Hepatocyte (in vitro differentiated cells): ENCODE data around the gene CPSF3. TPM values are rescaled to one million over a fixed set of nuclear protein-coding genes. Genes with fewer than 3 reads are reported as not detected.

Experiments
- DNase-seq: peaks from one replicate; pipeline ENCODE4 v3.0.0-alpha.2; 2016; ENCODE audit warnings: low spot score
- H2AFZ ChIP-seq: fragments of 200-600 bp; sonication (generic); 2 replicates; pipeline ENCODE4 v1.6.0; 2016; ENCODE audit warnings: antibody characterized with exemption, mild to moderate bottlenecking
- H3K27ac ChIP-seq: fragments of 200-600 bp; sonication (generic); 2 replicates; pipeline ENCODE4 v1.5.1; 2016; ENCODE audit warnings: mild to moderate bottlenecking
- H3K27me3 ChIP-seq: fragments of 200-600 bp; sonication (generic); 2 replicates; pipeline ENCODE4 v1.6.1; 2016
- H3K36me3 ChIP-seq: fragments of 200-600 bp; sonication (generic); replicated peaks from 2 replicates; pipeline ENCODE4 v1.5.1; 2016; ENCODE audit warnings: low read depth; ENCODE audit not compliant: insufficient read depth
- H3K4me1 ChIP-seq: fragments of 200-600 bp; sonication (generic); 2 replicates; pipeline ENCODE4 v1.5.1; 2016; ENCODE audit warnings: mild to moderate bottlenecking, moderate library complexity; ENCODE audit not compliant: insufficient read depth
- H3K4me2 ChIP-seq: fragments of 200-600 bp; sonication (generic); 2 replicates; pipeline ENCODE4 v1.6.0; 2016
- H3K4me3 ChIP-seq: fragments of 200-600 bp; sonication (generic); 2 replicates; pipeline ENCODE4 v1.5.1; 2016; ENCODE audit warnings: mild to moderate bottlenecking
- H3K79me2 ChIP-seq: fragments of 200-600 bp; sonication (generic); 2 replicates; pipeline ENCODE4 v1.6.0; 2017; ENCODE audit warnings: mild to moderate bottlenecking
- H3K9me2 ChIP-seq: fragments of 200-600 bp; sonication (generic); replicated peaks from 2 replicates; pipeline ENCODE4 v1.6.0; 2017; ENCODE audit warnings: mild to moderate bottlenecking; ENCODE audit not compliant: insufficient read depth
- H3K9me3 ChIP-seq: fragments of 200-600 bp; sonication (generic); 2 replicates; pipeline ENCODE4 v1.5.1; 2016; ENCODE audit warnings: low read depth, mild to moderate bottlenecking
- H4K20me1 ChIP-seq: fragments of 200-600 bp; sonication (generic); 2 replicates; pipeline ENCODE4 v1.6.0; 2016; ENCODE audit warnings: mild to moderate bottlenecking; ENCODE audit not compliant: insufficient read depth, poor library complexity, severe bottlenecking
- CTCF ChIP-seq: fragments of 200-600 bp; sonication (generic); IDR thresholded peaks from 2 replicates; pipeline ENCODE4 v1.5.1; 2016; ENCODE audit warnings: antibody characterized with exemption, mild to moderate bottlenecking; ENCODE audit not compliant: poor library complexity
- EZH2 ChIP-seq: fragments of 200-600 bp; sonication (generic); IDR thresholded peaks from 2 replicates; pipeline ENCODE4 v1.6.1; 2016; ENCODE audit warnings: antibody characterized with exemption, mild to moderate bottlenecking, borderline replicate concordance
- EZH2phosphoT487 ChIP-seq: fragments of 200-600 bp; sonication (generic); IDR thresholded peaks from one replicate; pipeline ENCODE4 v1.6.1; 2018; ENCODE audit warnings: antibody characterized with exemption, mild to moderate bottlenecking, low read depth, moderate library complexity; ENCODE audit not compliant: unreplicated experiment, severe bottlenecking
- WGBS: methylation state at CpG from one replicate; pipeline ENCODE4 v1.1.6; 2016; ENCODE audit warnings: low lambda C conversion rate; ENCODE audit errors: missing lambda C conversion rate; 5-methylcytosine and 5-hydroxymethylcytosine counted together
- polyA plus RNA-seq: library from polyadenylated mRNA; unstranded; fragments of >200 nt; fragmentation: Nextera tagmentation; extraction: Ambion mirVana; gene quantifications from 2 replicates; pipeline ENCODE4 v1.2.1, GENCODE V29; 2016
- total RNA-seq: library from RNA; depleted of rRNA; stranded (reverse); fragments of >200 nt; gene quantifications from 2 replicates; pipeline ENCODE4 v1.2.3, GENCODE V29; 2014

The CPSF3 gene
- total and polyA plus RNA-seq, 2 experiments from 2014 or later: 23.9 to 38.7 TPM

DNA sequence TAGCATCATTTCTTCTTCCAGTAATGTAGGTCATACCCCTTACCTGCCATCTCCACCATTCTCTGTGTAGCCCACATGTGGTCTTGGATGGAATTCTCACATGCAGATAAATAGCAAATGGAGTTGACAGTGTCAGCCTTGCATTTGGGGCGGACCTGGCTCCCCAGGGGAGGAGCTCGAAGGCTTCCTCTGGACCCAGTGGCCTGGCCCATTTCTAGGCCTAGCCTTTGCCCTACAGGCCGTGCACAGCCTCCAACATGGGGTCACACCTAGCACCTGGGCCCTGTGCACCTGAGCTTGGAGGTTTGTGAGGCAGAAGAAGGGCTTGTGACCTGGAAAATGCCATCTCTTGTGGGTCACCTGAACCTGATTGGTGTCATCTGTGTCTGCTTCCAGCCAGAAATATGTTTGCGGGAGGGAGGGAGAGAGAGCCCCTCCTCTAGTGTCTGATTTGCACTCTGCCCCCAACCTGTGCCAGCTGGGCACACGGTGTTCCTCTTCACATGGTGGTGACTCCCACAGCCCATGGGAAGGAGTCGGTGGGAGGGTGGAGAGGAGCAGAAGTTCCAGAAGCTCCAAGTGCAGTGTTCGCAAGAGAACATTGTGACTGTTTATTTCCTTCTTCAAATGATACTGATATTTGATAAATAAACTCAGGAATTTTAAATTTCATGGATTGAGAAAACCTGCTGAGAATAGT is 33.2 kb upstream of the CPSF3 start:
- H3K4me2 ChIP-seq: no peak overlapping the region
- WGBS: 95% methylated on average over 7 of the region's 7 CpGs
- TF ChIP-seq CTCF (no peak), EZH2 (no peak), EZH2phosphoT487 (no peak)
- H3K4me1 ChIP-seq: peaks cover 7% of the 10 kb centered on the region
- no peaks in the 10 kb centered on the region for H3K36me3 ChIP-seq
- no peak overlapping the region for H3K27ac ChIP-seq
- no peak overlapping the region for H2AFZ ChIP-seq
- H3K9me2 ChIP-seq: no peaks in the 10 kb centered on the region
- no peaks in the 10 kb centered on the region for H4K20me1 ChIP-seq
- no peaks in the 10 kb centered on the region for H3K9me3 ChIP-seq
- no peaks in the 10 kb centered on the region for H3K79me2 ChIP-seq
- H3K27me3 ChIP-seq: no peaks in the 10 kb centered on the region
- DNase-seq: no peak
- H3K4me3 ChIP-seq: no peak overlapping the region

- H4K20me1 ChIP-seq: no peaks in the 10 kb centered on the region
- H3K27me3 ChIP-seq: no peaks in the 10 kb centered on the region
- H3K36me3 ChIP-seq: no peaks in the 10 kb centered on the region
- no peaks in the 10 kb centered on the region for H3K79me2 ChIP-seq
- H3K9me2 ChIP-seq: no peaks in the 10 kb centered on the region
- H3K27ac ChIP-seq: no peak overlapping the region
- DNase-seq: no peak
- no peak for TF ChIP-seq EZH2
- no peak for TF ChIP-seq EZH2phosphoT487
- no peak for TF ChIP-seq CTCF
- H3K9me3 ChIP-seq: no peaks in the 10 kb centered on the region
- peaks cover 7% of the 10 kb centered on the region for H3K4me1 ChIP-seq
- H2AFZ ChIP-seq: no peak overlapping the region
- H3K4me3 ChIP-seq: no peak overlapping the region
- 98% methylated on average over 19 of the region's 19 CpGs for WGBS
- H3K4me2 ChIP-seq: no peak overlapping the region
Measured at GRCh38 chr2:9390991-9391390, 32.5 kb upstream of the CPSF3 start.

DNA sequence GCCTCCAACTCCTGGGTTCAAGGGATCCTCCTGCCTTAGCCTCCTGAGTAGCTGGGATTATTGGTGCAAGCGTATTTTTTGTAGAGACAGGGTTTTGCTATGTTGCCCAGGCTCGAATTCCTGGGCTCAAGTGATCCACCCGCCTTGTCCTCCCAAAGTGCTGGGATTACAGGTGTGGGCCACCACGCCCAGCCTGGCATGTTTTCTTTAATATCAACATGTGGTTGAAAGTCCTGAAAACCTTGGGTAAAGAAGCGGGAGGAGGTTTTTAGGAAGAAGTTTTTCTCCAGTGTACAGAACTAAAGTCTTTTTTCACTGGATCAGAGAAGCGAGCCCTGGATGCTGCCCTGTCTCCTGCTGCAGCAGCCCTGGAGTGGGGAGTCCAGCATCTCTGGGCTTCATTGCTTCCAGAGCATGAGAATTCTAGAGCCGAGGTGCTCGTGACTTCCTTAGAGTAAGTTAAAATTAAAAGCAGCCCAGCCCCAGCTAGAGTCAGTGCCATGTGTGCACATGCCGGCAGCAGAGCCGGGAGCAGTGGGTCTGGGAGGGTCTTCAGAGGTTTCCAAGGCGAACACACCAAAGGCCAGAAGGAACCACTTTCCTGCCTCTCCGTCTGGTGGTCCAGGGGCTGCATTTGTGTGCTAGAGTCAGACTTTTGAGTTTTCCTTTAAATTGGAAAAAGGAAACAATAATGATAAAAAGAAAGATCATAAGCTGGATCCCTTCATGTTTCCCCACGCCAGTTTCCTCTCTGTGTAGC is 31.3 kb upstream of the CPSF3 start:
- no peak overlapping the region for H3K4me2 ChIP-seq
- H3K27ac ChIP-seq: peak overlapping the region; percentile 51
- no peaks in the 10 kb centered on the region for H4K20me1 ChIP-seq
- no peak for TF ChIP-seq CTCF
- H3K36me3 ChIP-seq: no peaks in the 10 kb centered on the region
- H3K9me2 ChIP-seq: no peaks in the 10 kb centered on the region
- H2AFZ ChIP-seq: no peak overlapping the region
- no peak overlapping the region for H3K4me3 ChIP-seq
- DNase-seq: no peak
- H3K27me3 ChIP-seq: no peaks in the 10 kb centered on the region
- H3K4me1 ChIP-seq: peaks cover 7% of the 10 kb centered on the region
- H3K9me3 ChIP-seq: no peaks in the 10 kb centered on the region
- WGBS: 88% methylated on average over 13 of the region's 13 CpGs
- H3K79me2 ChIP-seq: no peaks in the 10 kb centered on the region
